Common myeloid progenitor, CD34-positive (primary cell): ENCODE data around the gene SPART.

ENCODE experiments used
- CTCF ChIA-PET: fragments of 350-600 bp; sonication (Branson Sonifier 250); formaldehyde crosslinking; loops from one replicate; lab custom pipeline; 2021; ENCODE audit warnings: antibody characterized with exemption; lab: Charles Lee
- POLR2A ChIA-PET: fragments of 350-600 bp; sonication (Branson Sonifier 250); formaldehyde crosslinking; loops from one replicate; lab custom pipeline; 2021; ENCODE audit warnings: antibody characterized with exemption; lab: Charles Lee
- DNase-seq, 3 donors: peaks; one replicate each; pipeline versions ENCODE4 v3.0.0 to v3.0.0-alpha.2; 2013
- H3K27ac ChIP-seq, 2 experiments: 1 replicate in 1 of 2; 2 replicates in 1 of 2; pipeline ENCODE4 v1.7.0; 2013; ENCODE audit warnings: inconsistent platforms in 2 of 2, low read length in 2 of 2, mild to moderate bottlenecking in 2 of 2, low read depth in 1 of 2, moderate library complexity in 1 of 2; ENCODE audit not compliant: severe bottlenecking in 2 of 2, insufficient read depth in 1 of 2, poor library complexity in 1 of 2
- H3K27me3 ChIP-seq, 5 experiments: replicated peaks in 2 of 5; 1 replicate in 3 of 5; 2 replicates in 2 of 5; pipeline versions ENCODE4 v1.6.1 to v1.7.0; 2013; ENCODE audit warnings: low read length in 4 of 5, mild to moderate bottlenecking in 2 of 5, moderate library complexity in 2 of 5, inconsistent platforms in 1 of 5; ENCODE audit not compliant: insufficient read depth in 5 of 5, control insufficient read depth in 4 of 5
- H3K36me3 ChIP-seq, 4 experiments: 1 replicate in 2 of 4; 2 replicates in 2 of 4; pipeline versions ENCODE4 v1.6.1 to v1.7.0; 2013; ENCODE audit warnings: low read length in 3 of 4, control low read depth in 1 of 4, mild to moderate bottlenecking in 1 of 4; ENCODE audit not compliant: control insufficient read depth in 4 of 4, insufficient read depth in 4 of 4
- H3K4me1 ChIP-seq, 4 experiments: 1 replicate in 3 of 4; 2 replicates in 1 of 4; pipeline versions ENCODE4 v1.6.1 to v1.7.1; 2013; ENCODE audit warnings: low read length in 3 of 4, mild to moderate bottlenecking in 3 of 4, control low read depth in 1 of 4, inconsistent platforms in 1 of 4, moderate library complexity in 1 of 4; ENCODE audit not compliant: control insufficient read depth in 4 of 4, insufficient read depth in 4 of 4; ENCODE audit errors: control extremely low read depth in 1 of 4
- H3K4me3 ChIP-seq, 7 experiments: 1 replicate in 4 of 7; 2 replicates in 3 of 7; pipeline versions ENCODE4 v1.5.1 to v1.7.0; 2013; ENCODE audit warnings: mild to moderate bottlenecking in 7 of 7, low read length in 6 of 7, moderate library complexity in 6 of 7, inconsistent platforms in 2 of 7, low read depth in 2 of 7, control low read depth in 1 of 7; ENCODE audit not compliant: insufficient read depth in 4 of 7, control insufficient read depth in 1 of 7; ENCODE audit errors: extremely low read depth in 1 of 7
- H3K9me3 ChIP-seq, 5 experiments: 1 replicate in 4 of 5; 2 replicates in 1 of 5; pipeline versions ENCODE4 v1.6.1 to v1.7.1; 2013; ENCODE audit warnings: low read length in 4 of 5, mild to moderate bottlenecking in 2 of 5, inconsistent platforms in 1 of 5, low read depth in 1 of 5, moderate library complexity in 1 of 5; ENCODE audit not compliant: control insufficient read depth in 4 of 5, insufficient read depth in 2 of 5; ENCODE audit errors: control extremely low read depth in 1 of 5
- WGBS: methylation state at CpG from one replicate; pipeline ENCODE4 v1.1.5; 2013; ENCODE audit not compliant: insufficient coverage; 5-methylcytosine and 5-hydroxymethylcytosine counted together

The SPART gene

GRCh38 chr13:36286006-36286405, 60.2 kb downstream of the SPART start:
- Histone ChIP-seq H3K36me3 (peaks cover 0 to 2% (median 0%) of the 10 kb centered on the region in 4 experiments), H3K4me1 (peaks cover 0 to 2% (median 0%) of the 10 kb centered on the region in 4 experiments), H3K27me3 (no peaks in the 10 kb centered on the region), H3K9me3 (peaks cover 0 to 15% (median 3%) of the 10 kb centered on the region in 5 experiments), H3K27ac (no peak overlapping the region), H3K4me3 (no peak overlapping the region)
- POLR2A ChIA-PET = no interaction called here
- CTCF ChIA-PET = interaction anchor here (0.5 to 3.5 kb wide), 2 partner anchors 92 to 449 kb away, joined by 3 to 14 read pairs; no protein-coding TSS in a partner anchor
- 100% methylated on average over 2 of the region's 2 CpGs for WGBS
- no peak for DNase-seq

DNA sequence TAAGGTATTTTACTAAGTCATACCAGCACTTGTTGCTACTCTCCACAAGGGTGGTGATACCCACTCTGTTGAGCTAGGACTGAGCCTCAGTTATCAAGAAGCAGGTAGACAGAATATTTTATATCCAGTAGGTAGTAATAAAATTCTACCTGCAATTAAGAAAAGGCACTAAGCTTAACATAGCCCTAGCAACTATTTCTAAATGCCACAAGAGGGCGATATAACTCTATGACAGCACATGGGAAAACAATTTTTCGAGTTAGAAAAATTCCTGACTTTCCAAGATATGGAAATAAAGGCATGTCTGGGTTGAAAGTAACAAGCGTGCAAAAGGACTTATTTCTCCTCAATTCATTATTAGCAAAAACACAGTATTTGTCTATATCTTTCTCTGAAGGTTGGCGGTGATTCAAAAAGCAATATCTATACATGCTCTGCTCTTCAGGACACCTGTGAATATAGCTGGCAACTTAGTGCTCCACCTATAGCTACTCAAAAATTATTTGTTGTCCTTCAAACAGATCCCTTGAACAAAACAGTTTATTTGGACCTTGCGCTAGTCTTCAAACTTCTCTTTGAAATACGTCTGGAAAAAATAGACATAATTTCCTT, 63.3 kb downstream of the SPART start:
- Histone ChIP-seq H3K27me3 (no peaks in the 10 kb centered on the region), H3K4me3 (no peak overlapping the region), H3K27ac (no peak overlapping the region), H3K9me3 (no peaks in the 10 kb centered on the region), H3K36me3 (peaks cover 0 to 2% (median 0%) of the 10 kb centered on the region in 4 experiments), H3K4me1 (peaks cover 0 to 2% (median 0%) of the 10 kb centered on the region in 4 experiments)
- CTCF ChIA-PET = interaction anchor here (0.6 to 3.5 kb wide), 21 partner anchors 11 to 704 kb away, joined by 3 to 18 read pairs (median 4); partner anchors contain the start of gene SPART
- 67% methylated on average over 2 of the region's 6 CpGs for WGBS
- POLR2A ChIA-PET = no interaction called here
- peak; percentile 21 to 43 (median 38) for DNase-seq

DNA sequence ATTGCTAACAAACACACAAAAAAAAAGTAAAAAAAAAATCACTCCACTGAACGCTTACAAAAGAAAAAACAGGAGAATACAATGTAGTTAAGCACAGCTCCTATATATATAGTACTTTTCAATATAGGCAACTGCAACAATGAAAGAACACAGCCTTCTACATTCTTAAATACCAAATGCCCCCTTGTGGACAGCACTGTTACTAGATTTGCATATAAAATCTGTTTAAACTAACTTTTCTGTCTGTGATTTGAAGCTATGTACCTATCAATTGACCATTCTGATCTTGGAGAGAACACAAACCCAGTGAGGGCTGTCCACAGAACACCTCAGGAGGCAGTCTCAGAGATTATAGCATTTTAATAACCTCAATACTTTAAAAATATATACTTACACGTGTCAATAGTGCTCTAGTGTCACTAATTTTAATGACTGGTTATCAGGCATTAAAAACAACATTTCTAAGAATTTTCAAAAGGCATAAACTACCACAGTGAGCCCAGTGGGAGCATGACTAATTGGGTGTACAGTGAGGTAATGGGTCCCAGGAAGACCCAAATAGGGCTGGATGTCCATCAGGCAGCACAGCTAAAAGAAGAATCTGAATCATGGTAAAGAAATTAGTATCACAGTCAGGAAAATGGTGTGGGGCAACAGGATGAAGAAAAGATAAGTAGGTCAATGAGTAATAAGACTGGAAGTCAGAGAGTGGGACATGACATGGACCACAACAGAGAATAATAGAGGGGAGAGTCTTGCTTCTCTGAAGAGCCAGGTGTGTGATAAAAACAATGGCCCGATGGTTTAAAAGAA, 70.8 kb downstream of the SPART start:
- DNase-seq = peak; percentile 46 to 71 (median 66)

GRCh38 chr13:36273431-36273830, 72.8 kb downstream of the SPART start:
- WGBS = 89% methylated on average over 1 of the region's 2 CpGs
- CTCF ChIA-PET = interaction anchor here (0.8 to 9.4 kb wide), 7 partner anchors 9 to 299 kb away, joined by 3 to 77 read pairs (median 3); no protein-coding TSS in a partner anchor
- Histone ChIP-seq H3K36me3 (no peaks in the 10 kb centered on the region), H3K27me3 (no peaks in the 10 kb centered on the region), H3K27ac (no peak overlapping the region), H3K4me1 (no peaks in the 10 kb centered on the region), H3K9me3 (no peaks in the 10 kb centered on the region), H3K4me3 (no peak overlapping the region)
- DNase-seq = no peak
- POLR2A ChIA-PET = no interaction called here

More for the DNA sequence above, 70.8 kb downstream of the SPART start:
- Histone ChIP-seq H3K9me3 (no peaks in the 10 kb centered on the region), H3K4me3 (no peak overlapping the region), H3K27me3 (no peaks in the 10 kb centered on the region), H3K36me3 (no peaks in the 10 kb centered on the region), H3K27ac (no peak overlapping the region), H3K4me1 (no peaks in the 10 kb centered on the region)
- ChIA-PET POLR2A (no interaction called here), CTCF (interaction anchor here (0.6 to 9.4 kb wide), 9 partner anchors 12 to 852 kb away, joined by 3 to 77 read pairs (median 3); no protein-coding TSS in a partner anchor)
- WGBS = no CpG with 5 or more reads among the region's 3 CpGs

GRCh38 chr13:36261976-36262375, 84.2 kb downstream of the SPART start:
- Histone ChIP-seq H3K4me3 (no peak overlapping the region), H3K9me3 (no peaks in the 10 kb centered on the region), H3K4me1 (no peaks in the 10 kb centered on the region), H3K27me3 (no peaks in the 10 kb centered on the region), H3K27ac (no peak overlapping the region), H3K36me3 (peaks cover 0 to 2% (median 0%) of the 10 kb centered on the region in 4 experiments)
- POLR2A ChIA-PET = no interaction called here
- CTCF ChIA-PET = no interaction called here
- DNase-seq = no peak

DNA sequence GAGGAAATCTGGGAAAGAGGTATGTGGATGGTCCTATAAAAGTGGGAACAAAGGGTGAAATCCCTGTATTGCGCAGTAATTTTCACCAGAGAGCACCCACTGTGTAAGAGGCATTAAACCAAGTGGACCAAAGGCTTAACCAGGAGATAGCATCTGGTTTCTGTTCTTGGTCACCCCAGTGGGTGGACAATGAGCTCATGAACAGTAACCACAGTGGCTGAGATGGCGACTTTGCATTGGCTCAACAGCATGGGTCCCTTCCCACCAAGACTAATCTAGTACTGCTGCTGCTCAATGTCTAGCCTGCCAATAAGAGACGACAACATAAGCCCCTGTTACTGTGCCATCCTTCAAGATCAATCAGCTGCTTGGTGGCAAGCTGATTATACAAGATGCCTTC, 85.2 kb downstream of the SPART start:
- Histone ChIP-seq H3K36me3 (peaks cover 0 to 2% (median 0%) of the 10 kb centered on the region in 4 experiments), H3K27ac (no peak overlapping the region), H3K4me1 (no peaks in the 10 kb centered on the region), H3K27me3 (no peaks in the 10 kb centered on the region), H3K9me3 (no peaks in the 10 kb centered on the region), H3K4me3 (no peak overlapping the region)
- 97% methylated on average over 3 of the region's 3 CpGs for WGBS
- DNase-seq = no peak
- POLR2A ChIA-PET = no interaction called here
- CTCF ChIA-PET = no interaction called here
